ENCODE data around the gene SNX24.

- no peak for TF ChIP-seq POLR2AphosphoS5 (IDR thresholded peaks at IDR 0.05)
- TF ChIP-seq POLR2A (IDR thresholded peaks at IDR 0.05): no peak
Measured at GRCh38 chr5:122871661-122872060, 26.2 kb downstream of the SNX24 start.
